GM21390 (cell line): ENCODE data around the gene TDO2.
"Not testable (repeated sequence)": the region's sequence is repeated elsewhere in the genome, so short reads cannot be mapped to it uniquely, and the experiment has no call there.

Experiments used
- ATAC-seq: cut with Tn5 transposase; IDR thresholded peaks from one replicate; pipeline ENCODE4 v1.9.1; 2021; ENCODE audit not compliant: unreplicated experiment

The TDO2 gene

DNA sequence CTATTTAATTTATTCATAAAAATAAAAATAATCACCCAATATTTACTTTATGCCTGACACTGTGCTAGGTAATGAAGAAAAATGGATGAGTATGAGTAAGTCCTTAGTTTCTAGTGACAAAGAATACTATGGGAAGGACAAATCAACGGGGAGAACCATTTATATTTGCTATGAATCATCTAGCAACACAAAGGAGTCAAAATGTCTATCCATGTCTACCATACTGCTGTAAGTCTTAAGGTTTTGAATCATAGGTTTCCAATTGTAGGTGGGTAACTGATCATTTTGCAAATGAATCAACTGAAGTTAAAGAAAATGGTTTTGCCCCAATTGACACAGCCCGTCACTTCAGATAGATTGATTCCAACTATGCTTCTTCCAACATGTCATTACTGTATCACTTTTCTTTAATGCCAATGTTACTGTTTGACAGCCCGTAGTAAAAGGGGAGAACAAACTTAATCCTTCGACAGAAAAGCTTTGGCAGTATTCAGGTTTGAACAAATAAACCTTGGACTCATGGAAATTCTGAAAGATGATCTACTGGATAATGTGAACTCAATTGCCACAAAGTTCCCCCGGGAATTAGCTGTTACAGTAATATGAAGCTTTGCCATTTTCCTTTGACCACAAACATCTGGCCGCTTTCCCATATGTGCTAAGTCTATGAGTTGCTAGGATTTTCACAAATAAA, 3.2 kb downstream of the TDO2 start:
- no peak for ATAC-seq

DNA sequence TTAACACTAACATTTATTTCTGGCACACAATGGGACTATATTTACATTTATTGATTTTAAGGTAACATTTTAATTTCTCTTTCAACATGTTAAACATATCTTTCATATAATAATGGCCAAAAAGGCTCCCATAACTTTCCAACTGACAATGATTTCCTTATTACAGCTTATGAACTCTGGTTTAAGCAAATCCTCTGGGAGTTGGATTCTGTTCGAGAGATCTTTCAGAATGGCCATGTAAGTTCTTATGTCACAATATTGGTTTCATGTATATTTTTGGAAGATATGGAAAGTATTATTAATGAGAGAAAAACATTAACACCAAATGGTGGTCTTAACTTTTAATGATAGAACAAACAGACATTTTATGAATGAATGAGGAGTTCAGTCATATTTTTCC, 4.1 kb downstream of the TDO2 start:
- no peak for ATAC-seq

- ATAC-seq = peak; percentile 90
Measured at GRCh38 chr4:155908187-155909139, 5.0 kb downstream of the TDO2 start.

DNA sequence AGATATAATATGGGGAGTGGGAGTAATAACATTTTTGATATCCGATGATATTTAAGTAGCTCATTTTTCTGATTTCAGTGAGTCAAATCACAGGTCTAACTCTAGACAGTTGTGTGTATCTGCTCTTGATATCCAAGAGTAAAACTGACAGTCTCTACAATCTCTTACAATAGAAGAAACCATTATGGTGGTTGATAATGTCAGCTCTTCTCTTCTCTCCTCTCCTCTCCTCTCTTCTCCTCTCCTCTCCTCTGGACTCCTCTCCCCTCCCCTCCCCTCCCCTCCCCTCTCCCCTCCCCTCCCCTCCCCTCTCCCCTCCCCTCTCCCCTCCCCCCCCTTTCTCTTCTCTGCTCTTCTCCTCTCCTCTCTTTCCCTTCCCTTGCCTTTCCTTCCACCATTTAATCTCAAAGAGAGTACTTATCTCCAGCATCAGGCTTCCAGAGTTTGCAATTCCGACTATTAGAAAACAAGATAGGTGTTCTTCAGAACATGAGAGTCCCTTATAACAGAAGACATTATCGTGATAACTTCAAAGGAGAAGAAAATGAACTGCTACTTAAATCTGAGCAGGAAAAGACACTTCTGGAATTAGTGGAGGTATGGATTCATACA, 6.2 kb downstream of the TDO2 start:
- ATAC-seq = no peak

- ATAC-seq = no peak
Measured at GRCh38 chr4:155911905-155912304, 8.4 kb downstream of the TDO2 start.

DNA sequence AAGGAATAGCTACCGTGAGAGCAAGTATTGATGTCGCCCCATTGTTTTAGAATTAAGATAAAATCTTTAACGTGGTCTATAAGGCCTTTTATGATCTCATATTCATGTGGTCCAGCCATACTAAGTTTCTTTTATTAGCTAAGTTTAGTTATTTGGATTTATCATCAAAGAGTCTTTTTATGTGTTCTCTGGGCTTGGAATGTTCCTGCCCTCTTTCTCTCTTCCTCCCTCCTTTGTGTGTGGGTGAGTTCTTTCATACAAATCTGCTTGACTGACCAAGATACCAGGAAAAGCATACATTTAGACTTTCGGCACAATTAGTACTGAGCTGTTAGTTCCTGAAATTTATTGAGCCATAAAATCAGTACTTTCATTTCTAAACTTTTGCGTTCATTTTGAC, 11.3 kb downstream of the TDO2 start:
- ATAC-seq = no peak

GRCh38 chr4:155921597-155921996, 18.1 kb downstream of the TDO2 start:
- ATAC-seq = no peak

- ATAC-seq = no peak
Measured at GRCh38 chr4:155924637-155925036, 21.1 kb downstream of the TDO2 start.

GRCh38 chr4:155929833-155930232, 26.3 kb downstream of the TDO2 start:
- no peak for ATAC-seq

- no peak for ATAC-seq
Measured at GRCh38 chr4:155930330-155930729, 26.8 kb downstream of the TDO2 start.

DNA sequence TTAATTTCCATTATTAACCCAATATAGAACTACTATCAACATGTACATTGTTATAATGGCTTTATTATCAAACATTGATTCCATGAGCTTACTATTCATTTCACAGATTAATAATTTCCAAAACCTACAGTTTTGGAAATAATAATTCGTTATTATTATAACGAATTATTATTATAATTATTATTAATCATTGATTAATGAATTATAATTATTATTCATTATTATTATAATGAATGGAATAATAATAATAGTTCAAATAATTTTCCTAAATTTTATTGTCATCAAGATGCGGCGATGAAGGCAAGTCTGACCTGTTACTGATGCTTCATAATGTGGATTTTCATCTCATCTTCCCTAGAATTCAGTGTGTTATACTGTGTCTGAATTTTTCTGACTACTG, 28.1 kb downstream of the TDO2 start:
- no peak for ATAC-seq

GRCh38 chr4:155934634-155935033, 31.1 kb downstream of the TDO2 start:
- ATAC-seq = not testable (repeated sequence)

DNA sequence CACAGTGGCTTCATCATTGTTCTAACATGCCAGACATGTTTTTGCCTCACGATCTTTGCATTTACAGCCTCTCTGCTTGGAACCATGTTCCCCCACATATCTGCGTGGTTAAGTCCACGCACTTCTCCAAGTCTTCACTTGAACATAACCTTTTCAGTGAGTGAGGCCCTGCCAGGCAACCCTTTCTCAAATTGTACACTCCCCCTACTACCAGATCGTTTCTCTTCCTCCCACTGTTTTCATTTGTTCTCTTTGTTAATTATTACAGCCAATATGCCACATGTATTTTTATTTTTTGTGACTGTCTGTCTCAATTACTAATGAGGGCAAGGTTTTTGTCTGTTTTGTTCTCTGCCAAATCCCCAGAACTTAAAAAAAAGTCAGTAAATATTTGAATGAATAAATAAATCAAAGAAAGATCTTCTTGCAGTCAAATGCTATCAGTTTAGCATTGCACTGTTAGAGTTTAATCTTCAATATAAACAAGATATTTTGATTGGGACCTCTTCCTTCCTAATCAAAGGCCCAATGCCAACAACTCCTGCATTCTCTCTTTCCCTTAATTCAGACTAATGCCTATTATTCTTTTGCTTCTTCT, 32.0 kb downstream of the TDO2 start:
- no peak for ATAC-seq

GRCh38 chr4:155941085-155941790, 37.7 kb downstream of the TDO2 start:
- no peak for ATAC-seq

- ATAC-seq = no peak
Measured at GRCh38 chr4:155941820-155942219, 38.3 kb downstream of the TDO2 start.

- no peak for ATAC-seq
Measured at GRCh38 chr4:155943605-155944291, 40.3 kb downstream of the TDO2 start.

DNA sequence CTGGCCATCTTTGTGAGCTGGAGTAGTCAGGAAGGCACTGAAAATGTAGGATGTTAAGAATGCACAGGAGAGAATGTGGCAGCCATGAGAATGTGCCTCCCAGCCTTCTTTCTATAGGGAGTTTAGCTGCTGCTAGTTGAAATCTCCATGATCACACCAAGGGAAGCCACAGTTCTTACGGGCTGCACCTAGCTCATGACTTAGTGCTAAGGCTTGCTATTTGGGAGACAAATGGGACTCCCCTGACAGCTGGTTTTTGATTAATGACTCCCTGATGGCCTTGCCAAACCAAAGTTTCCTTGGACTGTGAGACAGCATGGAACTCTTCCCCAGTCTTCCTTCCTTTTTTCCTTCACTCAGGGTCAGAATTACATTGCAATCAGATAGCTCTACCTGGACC, 41.0 kb downstream of the TDO2 start:
- ATAC-seq = no peak

GRCh38 chr4:155946486-155946885, 43.0 kb downstream of the TDO2 start:
- no peak for ATAC-seq

DNA sequence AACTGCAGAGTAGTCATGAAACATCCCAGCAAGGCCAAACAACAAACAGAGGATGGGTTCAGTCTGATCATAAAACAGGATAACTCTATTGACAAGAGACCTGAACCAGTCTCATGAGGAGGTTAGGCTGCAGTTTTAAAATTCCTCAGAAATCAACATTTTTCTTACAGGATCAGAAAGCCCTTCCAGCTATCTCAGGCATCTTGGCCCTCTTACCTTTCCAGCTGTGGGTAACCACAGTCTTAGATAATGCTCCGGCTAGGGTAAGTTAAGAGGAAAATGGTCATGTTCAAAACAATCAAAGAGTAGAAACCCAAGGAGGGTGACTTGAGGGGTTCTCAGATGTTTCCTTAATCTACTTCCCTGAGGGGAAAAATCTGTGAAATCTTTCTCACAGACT, 45.0 kb downstream of the TDO2 start:
- ATAC-seq = no peak

DNA sequence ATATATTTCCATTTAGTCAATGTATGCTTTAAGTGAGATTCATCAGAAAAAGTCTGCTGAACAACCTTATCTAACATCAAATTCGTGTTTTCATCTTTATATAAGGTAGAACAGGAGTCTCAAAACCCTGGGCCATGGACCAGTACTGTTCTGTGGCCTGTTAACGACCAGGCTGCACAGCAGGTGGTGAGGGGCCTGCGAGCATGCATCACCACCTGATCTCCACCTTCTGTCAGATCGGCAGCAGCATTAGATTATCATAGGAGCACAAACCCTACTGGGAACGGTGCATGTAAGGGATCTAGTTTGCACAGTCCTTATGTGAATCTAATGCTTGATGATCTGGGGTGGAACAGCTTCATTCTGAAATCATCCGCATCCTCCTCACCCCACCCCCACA, 47.0 kb downstream of the TDO2 start:
- no peak for ATAC-seq
